Activated gamma-delta T cell (primary cell): ENCODE data around the gene RASSF4.
"Not testable (repeated sequence)": the region's sequence is repeated elsewhere in the genome, so short reads cannot be mapped to it uniquely, and the experiment has no call there.

Experiments
- DNase-seq: peaks from one replicate; lab custom pipeline; 2025; lab: John Stamatoyannopoulos, UW

RASSF4 gene

DNA sequence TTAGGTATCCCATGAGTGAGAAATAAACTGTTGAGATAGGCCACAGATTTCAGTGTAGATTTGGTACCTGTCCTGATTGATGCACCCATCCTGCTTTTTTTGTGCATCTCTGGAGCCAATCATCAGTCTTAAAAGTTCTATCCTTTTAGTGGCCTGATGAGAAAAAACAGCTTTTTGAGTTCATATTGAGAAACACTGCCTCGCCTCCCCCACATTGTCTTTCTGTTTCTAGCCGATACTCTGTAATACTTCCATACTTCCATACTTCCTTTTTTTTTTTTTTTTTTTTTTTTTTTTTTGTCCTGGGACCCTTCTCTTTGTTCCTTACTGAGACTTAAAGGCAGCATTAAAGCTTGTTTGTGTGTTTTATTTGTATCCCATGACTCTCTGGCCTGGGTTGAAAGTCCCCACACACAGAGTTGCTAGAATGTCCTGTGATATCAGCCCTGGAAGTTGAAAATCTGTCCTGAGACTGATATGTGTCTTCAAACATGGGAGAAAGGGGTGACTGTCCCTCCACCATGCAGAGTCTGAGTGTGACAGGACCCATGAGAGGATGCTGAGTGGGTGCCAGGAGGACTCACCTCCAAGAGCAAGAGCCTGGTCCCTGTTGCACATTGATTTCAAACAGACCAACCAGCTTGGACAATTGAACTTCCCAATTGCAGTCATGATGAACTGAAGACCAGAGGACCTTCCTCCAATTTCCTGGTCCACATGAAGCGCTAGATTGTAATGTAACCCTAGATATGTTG lies 46.9 kb downstream of the RASSF4 start:
- no peak for DNase-seq

DNA sequence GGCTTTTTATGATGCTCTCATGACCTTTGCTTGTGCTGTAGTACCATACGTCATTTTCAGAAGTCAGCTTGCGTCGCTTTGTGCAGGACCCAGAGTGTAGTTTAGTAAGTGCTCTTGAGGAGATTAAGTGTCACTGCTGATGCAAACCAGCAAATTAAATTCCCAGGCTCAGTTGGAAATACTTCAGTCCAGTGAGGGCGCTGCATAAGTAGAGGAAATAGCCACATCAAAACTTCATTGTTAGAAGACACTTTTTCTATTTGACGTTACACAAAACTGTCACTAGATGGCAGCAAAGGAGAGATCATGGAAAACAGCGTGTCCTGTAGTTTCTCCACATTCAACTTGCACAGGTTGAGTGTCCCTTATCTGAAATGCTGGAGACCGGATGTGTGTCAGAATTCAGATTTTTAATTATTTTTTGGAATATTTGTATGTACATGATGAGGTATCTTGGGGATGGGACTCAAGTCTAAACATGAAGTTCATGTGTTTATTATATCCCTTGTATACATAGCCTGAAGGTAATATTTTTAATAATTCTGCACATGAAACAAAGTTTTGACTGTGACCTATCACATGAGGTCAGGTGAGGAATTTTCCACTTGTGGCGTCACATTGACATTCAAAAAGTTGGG lies 49.0 kb downstream of the RASSF4 start:
- no peak for DNase-seq

DNA sequence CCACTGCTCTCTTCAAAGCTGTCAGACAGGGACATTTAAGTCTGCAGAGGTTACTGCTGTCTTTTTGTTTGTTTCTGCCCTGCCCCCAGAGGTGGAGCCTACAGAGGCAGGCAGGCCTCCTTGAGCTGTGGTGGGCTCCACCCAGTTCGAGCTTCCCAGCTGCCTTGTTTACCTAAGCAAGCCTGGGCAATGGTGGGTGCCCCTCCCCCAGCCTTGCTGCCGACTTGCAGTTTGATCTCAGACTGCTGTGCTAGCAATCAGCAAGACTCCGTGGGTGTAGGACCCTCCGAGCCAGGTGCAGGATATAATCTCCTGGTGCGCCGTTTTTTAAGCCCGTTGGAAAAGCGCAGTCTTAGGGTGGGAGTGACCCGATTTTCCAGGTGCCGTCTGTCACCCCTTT lies 55.0 kb downstream of the RASSF4 start:
- not testable (repeated sequence) for DNase-seq

DNA sequence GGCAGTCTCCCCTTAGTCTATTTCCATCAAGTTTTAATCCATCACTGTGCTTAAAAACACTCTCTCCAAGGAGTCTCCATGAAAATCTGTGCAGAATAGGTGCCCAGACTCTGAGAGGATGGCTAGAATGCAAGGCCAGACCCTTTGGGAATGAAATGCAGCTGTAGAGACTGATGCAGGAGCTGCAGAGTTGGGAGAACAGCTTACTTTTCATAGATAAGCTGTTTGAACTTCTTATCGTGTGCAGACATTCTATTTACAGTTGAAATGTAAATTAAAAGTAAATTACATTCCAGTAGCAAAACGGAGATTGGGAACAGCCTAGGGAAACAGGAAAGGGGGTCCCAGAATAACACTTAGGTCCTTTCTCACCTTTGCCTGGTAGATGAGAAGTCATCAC lies 56.0 kb downstream of the RASSF4 start:
- no peak for DNase-seq

DNA sequence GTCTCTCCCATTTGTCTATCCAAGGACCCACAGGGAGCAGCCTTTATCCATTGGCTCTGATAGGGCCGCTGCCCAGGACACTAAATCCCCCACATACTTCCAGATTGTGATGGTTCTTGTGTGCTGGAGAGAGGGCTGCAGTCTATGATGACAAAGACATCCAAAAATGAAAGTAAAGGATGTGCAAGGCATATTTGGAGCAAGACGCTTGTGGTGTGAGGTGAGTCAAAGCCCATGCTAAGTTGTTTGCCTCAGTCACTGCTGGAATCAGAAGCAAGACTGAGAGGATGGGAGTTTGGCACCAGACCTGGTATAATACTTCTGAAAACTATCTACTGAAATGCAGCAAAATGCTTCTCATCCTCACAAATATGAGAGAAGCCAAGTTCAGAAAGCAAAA lies 63.8 kb downstream of the RASSF4 start:
- no peak for DNase-seq

DNA sequence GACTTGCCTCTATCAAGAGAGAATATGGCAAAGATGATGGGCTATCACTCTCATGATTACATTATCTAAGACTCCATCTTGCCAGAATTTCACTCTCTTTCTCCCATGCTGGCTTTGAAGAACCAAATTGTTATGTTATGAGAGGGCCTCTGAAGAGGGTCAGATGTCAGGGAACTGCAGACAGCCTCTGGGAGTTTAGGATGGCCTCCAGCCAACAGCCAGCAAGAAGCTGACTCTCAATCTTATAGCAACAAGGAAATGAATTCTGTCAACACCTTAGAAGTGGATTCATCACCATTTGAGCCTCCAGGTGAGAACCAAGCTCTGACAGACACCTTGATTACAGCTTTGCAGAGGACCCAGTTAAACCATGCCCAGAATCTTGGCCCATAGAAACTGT lies 74.7 kb downstream of the RASSF4 start:
- DNase-seq = no peak

DNA sequence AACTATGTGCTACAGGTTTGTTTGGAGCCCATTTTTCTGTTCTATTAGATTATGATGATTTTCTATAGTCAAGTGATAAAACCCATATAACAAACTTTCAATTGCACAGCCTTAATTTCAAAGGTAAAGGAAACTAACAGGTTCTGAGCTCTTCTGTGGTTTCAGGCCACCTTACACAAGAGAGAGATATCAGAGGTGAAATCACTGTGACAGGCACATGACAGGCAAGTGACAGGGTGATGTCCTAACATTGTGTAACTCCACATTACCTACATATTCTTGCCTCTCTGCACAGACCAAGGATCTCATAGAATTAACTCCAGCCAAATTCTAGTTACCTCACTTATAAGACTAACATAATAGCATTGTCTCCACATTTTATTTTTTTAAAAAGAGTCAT lies 76.1 kb downstream of the RASSF4 start:
- no peak for DNase-seq

DNA sequence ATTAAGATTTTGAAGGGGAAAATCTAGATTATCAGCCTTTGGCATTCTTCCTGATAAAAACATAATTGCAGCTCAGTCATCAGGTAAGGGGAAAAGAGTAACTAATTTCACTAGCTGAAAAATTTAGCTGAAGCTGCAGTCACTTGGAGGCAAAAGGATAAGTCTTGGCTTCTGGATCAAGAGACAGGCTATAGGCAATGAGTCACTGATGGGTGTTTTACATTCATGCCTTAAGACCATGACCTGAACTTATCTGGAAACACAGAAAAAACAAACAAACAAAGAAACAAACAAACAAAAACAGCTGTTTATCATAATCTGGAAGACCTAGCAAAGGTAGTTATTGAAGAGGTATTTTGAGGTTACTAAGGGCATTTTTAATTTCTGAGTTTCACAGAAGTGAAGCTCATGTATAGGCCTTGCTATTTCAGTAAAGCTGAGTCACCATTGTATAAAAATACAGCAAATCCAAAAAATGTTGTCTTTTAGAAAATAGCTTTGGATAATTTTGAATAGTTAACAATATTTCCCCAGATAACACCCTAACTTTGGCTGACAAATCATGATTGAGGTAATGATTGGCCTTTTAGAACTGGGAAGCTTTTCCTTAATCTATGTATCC lies 81.4 kb downstream of the RASSF4 start:
- DNase-seq = no peak

DNA sequence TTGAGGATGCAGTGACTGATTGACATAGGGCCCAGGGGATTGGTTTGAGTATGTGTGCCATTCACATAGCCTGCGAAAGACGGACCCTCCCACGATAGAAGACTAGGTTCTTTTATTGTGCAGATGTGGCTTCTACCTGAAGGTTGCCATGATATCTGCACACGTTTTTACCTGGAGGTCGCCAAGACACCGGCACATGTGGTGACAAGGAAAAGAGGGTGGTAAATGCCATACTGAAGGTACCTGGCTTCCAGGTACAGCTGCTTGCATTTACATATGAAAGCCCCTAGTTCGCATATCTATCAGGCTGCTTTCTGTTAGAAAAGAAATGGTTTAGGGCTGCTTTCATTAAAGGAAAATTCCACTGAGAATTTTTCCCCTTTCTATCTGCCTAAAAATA lies 84.7 kb downstream of the RASSF4 start:
- no peak for DNase-seq
